HL-60 (cell line): ENCODE measurements around the gene SAP30.

Source experiments
- CTCF ChIP-seq: IDR thresholded peaks from one replicate; pipeline ENCODE4 v1.5.1; 2011; ENCODE audit warnings: low read length, control low read depth, inconsistent platforms; ENCODE audit not compliant: insufficient read depth
- GABPA ChIP-seq: IDR thresholded peaks from 2 replicates; pipeline ENCODE4 v1.6.1; 2012; ENCODE audit warnings: low read depth
- POLR2AphosphoS5 ChIP-seq: IDR thresholded peaks from 2 replicates; pipeline ENCODE4 v1.6.1; 2012; ENCODE audit warnings: low read depth
- REST ChIP-seq: IDR thresholded peaks from 2 replicates; pipeline ENCODE4 v1.6.1; 2012; ENCODE audit warnings: low read depth; ENCODE audit not compliant: insufficient replicate concordance
- SPI1 ChIP-seq: IDR thresholded peaks from 2 replicates; pipeline ENCODE4 v1.6.1; 2012; ENCODE audit warnings: low read depth, mild to moderate bottlenecking, borderline replicate concordance

- TF ChIP-seq CTCF (no peak), REST (no peak), GABPA (no peak), POLR2AphosphoS5 (no peak), SPI1 (no peak)
These were observed 27.5 kb downstream of the SAP30 start for GRCh38 chr4:173398220-173398619.
